ENCODE results near the gene IDI2.
"Not testable (repeated sequence)": the region's sequence is repeated elsewhere in the genome, so short reads cannot be mapped to it uniquely, and the experiment has no call there.

IDI2 gene

DNA sequence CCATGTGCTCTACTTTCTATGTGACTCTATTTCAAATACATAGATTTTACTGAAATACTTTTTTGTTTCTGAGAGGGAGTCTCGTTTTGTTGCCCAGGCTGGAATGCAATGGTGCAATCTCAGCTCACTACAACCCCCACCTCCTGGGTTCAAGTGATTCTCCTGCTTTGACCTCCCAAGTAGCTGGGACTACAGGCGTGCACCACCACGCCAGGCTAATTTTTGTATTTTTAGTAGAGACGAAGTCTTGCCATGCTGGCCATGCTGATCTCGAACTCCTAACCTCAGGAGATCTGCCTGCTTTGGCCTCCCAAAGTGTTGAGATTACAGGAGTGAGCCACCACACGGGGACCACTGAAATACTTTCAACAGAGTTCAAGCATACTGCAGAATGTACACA is 19.8 kb upstream of the IDI2 start:
- DNase-seq, result no peak

DNA sequence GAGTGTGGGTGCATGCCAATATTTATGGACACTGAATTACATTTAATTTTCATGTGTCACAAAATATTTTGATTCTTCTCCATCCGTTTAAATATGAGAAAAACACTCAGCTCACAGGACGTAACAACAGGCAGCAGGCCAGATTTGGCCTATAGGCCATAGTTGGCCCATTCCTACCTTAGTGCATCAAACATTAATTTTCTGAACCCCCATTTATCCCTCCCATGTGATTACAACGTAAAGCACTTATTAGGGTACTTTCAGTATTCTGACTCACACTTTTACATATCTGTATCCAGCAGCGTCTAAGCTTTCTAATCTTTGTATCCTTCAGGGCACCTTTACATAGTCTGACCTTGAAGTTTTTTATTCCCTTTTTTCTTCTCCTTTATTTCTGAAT is 19.3 kb upstream of the IDI2 start:
- no peak for DNase-seq

DNA sequence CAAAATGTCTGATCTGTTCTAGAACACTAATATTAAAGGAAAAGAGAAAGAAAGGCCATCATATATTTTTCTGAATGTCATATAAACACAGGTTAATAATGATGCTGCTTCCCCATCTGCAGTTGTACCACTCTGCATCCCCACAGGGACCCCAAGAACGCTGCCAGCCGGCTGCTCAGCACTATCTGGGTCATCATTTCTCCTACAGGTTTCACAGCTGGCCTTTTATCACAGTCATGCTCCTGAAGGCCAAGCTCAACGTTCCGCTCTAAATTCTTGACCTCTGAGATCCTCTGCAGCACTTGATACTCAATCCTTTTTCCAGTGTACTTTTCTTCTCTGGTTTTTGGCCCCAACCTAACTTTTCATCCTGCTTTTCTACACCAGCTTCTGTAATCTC is 18.5 kb upstream of the IDI2 start:
- no peak for DNase-seq

DNA sequence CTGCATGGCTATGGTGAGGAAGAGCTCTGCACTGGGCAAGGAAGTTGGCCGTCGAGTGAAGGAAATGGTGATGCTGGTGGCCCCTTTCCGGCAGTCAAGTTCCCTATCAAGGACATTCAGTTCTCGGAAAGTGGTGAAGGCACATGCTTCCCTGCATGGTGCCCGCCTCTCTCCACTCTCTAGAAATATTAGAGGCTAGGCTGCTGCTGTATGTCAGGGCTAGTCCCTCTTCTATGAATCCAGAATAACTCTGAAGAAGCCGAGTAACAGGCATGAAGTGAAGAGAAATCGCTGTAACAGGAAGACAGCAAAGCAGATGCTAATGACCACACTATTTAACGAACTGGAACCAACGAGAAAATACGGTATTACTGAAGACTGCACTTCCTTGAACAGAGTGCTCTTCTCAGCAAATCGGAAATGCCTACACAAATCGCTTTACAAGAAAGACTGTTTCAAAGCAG is 17.9 kb upstream of the IDI2 start:
- no peak for DNase-seq

DNA sequence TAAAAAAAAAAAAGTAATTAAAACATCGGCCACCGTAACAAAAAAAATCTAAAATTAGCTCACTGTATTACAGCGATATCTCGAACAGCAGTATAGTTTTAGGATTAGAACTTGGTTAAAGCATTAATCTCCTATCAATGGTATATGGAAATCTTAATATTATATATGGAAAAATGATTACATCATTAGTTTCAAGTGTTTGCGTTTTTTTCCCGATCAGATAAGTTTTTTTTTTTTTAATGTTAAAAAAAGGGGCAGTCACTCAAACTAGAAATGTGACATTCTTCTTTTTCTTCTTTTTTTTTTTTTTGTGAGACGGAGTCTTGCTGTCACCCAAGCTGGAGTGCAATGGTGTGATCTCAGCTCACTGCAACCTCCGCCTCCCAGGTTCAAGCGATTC is 15.9 kb upstream of the IDI2 start:
- no peak for DNase-seq

DNA sequence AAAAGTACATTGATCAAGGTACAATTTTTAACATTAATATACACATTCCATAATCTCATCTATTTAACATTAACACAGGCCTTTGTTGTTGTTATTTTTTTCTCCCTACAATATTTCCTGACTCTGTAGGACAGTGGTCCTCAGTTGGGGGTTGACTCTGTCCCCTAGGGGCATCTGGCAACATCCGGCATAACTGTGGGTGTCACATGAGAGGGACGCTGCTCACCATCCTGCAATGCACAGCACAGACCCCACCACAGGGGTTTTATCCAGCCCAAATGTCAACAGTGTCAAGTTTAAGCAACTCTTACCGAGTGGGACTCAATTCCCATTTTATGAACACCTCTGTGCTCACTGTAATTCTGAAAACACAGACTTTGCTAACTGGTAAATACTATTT is 14.5 kb upstream of the IDI2 start:
- DNase-seq, result no peak

DNA sequence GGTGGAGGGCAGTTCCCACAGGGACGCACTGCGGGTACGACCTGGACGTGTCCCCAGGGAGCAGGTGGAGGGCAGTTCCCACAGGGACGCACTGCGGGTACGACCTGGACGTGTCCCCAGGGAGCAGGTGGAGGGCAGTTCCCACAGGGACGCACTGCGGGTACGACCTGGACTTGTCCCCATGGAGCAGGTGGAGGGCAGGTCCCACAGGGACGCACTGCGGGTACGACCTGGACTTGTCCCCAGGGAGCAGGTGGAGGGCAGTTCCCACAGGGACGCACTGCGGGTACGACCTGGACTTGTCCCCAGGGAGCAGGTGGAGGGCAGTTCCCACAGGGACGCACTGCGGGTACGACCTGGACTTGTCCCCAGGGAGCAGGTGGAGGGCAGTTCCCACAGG is 13.1 kb upstream of the IDI2 start:
- not testable (repeated sequence) for DNase-seq

DNA sequence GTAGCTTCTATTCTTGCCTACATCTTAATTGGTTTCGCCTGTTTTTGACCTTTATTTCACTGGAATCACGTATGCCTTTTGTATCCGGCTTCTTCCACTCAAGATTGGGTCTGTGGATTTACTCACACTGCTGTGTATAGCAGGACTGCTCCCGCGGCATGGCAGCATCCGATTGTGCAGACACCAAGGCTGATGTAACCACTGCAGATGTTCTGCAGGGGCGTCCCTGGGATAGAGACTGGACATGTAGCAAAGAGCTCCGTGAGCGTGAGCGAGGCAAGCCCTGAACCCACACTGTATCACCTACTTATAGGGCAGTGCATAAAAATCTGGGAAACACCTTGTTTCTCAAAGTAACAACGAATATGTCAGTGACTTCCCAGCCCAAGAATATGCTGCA is 11.4 kb upstream of the IDI2 start:
- DNase-seq, result no peak

DNA sequence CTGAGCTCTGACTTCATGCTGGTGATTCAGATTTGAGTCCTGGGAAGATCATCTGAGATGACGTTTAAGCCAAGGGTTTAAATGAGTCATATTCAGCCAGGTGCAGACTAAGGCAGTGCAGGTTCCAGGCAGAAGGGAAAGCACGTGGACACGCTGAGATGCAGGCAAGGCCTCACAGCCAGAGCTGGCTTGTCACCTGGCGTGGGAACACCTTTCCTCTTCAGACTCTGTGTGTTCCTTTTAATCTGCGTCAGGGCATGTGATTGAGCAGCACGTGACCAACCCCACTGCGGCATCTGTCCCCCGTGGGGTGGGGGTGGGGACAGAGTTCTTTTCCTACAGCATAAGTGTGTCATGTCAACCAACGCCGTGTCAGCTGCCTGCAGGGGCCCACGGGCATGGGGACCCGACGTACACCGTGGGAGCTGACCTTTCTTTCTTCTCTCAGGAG is 10.7 kb upstream of the IDI2 start:
- no peak for DNase-seq

DNA sequence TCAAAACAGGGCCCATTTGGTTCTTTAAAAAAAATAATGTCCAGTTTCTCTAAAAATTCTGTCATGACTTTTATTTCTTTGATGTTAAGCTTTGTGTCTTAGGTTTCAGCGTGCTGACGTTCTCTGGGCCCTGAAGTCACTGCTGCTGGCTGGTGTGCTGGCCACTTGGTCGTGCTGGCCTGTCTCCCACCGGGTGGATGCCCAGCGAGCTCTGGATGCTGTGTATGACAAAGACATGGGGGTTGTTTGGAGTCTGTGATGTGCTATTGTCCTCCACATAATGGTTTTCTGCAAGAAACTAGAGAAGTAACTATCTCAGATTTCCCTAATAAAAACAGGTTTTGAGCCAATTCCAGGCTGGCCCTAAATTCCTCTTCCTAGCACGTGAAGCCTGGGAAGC is 9.5 kb upstream of the IDI2 start:
- DNase-seq, result no peak

DNA sequence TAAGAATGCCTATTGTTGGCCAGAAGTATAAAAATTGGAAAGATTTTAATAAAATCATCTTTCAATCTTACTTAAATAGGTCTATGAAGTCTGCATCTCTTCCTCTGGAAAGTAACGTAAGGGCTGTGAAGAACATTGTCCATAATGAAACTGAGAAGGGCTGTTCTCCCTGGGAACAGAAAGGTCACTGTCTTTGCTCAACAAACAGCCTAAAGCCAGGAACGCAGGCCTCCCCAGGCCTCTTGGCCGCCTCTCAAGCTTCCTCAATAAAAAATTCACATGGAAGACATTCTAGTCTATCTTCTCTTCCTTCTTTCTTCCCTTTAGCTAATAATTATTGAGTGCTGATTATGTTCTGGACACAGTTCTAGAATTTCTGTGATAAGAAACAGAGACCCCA is 9.1 kb upstream of the IDI2 start:
- DNase-seq, result no peak

DNA sequence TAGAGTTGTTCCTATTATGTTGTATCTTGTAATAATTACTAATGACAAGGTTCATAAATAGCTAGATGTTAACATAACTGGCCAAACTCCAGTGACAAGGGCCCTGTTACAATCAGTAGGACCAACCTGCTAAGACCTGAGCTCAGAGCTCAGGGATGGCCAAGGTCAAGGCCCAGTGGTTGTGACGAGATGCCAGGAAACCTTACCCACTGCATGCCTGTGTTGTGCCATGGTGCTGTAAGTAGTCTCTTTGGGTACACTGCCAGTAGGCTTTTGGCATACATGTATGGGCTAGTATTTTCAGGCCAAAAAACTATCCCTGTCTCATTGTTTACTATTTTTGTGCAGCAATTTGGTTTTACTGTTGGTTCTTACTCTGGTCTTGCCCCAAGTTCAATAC is 7.9 kb upstream of the IDI2 start:
- no peak for DNase-seq

DNA sequence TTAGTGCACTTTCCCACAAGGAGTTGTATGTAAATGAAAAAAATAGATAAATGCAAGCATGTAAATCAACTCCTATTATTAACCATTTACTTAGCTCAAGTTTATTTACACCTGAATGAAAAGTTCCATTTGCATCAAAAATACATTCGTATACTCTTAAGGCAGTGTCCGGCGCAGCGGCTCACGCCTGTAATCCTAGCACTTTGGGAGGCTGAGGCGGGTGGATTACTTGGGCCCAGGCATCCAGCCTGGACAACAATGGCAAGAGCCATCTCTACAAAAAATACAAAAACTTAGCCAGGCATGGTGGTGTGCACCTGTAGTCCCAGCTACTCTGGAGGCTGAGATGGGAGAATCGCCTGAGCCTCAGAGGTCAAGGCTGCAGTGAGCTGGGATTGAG is 4.2 kb upstream of the IDI2 start:
- no peak for DNase-seq

DNA sequence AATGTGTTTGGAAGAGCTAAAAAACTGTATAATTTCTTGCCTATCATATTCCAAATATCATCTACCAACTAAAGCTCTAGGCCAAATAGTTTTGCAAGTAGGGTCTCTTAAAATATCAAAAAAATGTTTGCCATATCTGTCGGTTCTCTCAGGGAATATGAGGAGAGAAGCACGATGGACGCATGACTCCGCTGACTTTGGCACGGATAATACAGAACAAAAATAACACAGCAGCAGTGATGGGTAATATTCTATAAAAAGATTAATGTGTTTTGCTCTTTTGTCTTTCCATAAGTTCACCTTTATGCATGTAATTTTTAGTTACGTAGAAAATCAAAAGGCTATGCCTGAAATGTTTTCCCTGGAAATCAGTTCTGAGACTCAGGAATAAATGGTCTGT is 919 bp upstream of the IDI2 start:
- DNase-seq, result no peak

DNA sequence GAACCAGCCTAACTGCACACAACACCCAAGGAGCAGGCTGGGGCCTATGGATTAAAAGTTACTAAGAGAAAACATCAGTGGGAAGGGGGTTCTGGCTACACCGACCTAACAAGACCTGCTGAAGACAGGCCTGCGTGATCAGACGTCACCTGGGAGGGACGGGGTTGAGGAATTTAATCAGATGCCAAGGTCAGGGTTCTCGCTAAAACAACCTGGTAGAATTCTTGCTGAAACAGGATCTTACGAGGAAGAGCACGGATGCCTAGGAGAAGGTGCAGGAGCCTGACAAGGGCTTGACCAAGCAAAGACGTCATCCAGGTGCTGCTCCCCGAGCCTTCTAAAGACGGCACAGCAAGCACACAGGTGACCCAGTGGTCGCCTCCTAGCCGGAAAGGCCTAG is 1.6 kb downstream of the IDI2 start:
- DNase-seq, result no peak

DNA sequence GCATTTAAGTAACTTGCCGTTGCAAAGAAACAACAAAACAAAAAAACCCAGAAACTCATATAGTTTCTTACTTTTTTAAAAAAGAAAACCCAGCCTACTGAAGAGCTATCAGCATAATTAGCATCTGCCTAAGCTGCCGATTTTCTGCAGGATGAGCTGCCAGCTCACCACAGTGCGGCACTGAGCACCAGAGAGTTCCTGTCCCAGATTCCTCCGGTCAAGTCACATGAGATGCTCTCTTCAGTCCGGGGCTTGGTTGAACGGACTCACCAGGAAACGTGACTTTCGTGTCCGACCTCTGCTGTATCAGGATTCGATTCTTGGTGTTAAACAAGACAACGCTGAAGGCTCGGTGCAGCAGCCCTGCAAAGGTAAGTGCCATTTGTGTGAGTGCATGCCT is 3.2 kb downstream of the IDI2 start:
- DNase-seq, result peak; percentile 25 to 74

DNA sequence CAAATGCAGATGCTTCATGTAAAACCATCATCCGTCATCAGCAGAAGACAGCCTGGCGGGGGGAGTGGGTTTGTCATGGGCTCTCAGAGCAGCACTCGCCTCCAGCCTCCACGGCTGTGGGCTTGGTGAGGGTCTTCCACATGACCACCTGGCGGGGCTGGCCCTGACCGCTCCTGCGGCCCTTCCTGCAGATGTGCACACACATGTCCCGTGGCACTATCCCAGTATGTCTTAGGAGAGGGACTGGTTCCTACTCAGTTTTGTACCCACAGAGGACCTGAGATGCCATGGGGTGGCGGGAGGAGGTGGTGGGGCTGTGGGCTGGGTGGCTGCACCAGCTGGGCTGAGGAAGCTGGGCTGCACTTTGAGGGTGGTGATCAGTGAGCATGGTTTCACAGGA is 4.7 kb downstream of the IDI2 start:
- DNase-seq, result no peak

DNA sequence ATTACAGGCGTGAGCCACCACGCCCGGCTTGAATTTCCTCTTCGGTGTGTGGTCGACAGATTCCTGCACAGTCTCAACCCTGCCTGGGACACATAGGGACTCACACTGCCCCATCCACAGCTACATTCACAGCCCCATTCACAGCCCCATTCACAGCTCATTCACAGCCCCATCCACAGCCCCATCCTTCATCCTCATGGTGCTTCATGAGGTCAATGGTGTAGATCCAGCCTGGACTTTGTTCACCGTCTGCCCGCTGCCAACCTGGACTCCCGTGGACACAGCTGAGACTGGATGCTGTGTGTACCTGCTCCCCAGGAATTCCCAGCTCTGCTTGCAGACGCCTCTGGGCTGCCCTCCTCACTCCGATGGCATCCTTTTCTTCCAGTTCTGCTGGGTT is 5.2 kb downstream of the IDI2 start:
- no peak for DNase-seq

DNA sequence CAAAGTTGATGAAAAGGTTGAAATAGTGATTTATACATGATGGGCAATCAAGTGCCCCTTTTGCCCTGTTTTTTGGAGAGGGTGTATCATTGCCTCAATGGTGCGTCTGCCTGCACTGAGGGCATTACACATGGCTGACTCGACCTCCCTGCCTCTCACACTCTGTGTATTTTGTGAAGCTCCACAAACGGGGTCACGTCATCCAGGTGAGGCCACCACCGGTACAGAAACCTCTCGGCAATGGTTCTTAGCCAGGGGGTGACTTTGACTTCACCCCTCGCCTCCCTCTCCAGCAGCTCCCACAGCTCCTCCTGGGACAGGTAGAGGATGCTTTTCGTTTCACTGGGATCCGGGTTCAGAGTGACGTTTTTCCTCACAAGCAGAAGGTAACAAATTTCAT is 6.3 kb downstream of the IDI2 start:
- no peak for DNase-seq

DNA sequence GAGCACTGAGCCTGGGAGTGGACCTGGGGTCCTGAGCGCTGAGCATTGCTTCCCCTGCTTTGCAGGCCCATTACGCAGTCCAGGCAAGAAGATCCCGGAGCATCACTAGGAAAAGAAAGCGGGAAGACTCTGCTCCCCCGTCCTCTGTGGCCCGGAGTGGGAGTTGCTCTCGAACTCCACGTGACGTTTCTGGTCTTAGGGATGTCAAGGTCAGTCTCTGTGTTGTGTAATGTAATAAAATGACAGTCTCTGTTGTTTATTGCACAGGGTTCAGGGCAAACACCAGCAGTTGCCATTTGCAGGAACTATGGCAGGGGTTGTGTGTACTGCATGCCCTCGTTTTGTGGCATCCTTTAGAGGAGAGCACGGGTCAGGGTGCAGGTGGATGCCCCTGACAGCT is 10.0 kb downstream of the IDI2 start:
- DNase-seq, result no peak

DNA sequence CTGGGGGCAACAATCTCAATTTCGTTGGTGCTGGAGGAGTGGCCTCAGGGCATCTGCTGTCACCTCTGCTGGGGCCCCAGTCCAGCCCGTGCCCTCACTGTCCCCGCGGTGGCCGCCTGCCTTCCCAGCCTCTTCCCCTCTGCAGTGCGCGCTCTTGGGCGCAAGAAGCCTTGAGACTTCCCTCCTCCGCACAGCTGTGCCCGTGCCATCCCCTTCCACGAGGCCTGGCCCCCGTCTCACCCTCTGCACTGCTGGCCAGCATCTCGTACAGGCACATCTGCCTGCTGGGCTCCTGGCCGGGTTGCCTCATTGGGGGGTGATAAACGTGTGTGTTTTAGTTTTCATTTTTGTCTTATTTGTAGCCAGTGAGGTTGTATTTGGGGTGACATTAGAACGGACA is 14.0 kb downstream of the IDI2 start:
- DNase-seq, result no peak

DNA sequence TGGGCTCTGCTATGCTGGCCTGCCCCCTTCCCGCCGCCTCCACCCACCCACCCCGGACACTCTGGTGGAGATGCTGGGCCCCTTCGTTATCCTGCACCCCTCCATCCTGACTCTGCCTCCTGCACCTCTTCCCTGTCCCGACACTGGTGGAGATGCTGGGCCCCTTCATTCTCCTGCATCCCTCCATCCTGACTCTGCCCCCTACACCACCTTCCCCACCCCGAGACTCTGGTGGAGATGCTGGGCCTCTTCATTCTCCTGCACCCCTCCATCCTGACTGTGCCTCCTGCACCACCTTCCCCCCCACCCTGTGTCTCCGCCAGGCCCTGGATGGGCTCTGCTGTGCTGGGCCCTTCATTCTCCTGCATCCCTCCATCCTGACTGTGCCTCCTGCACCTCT is 15.0 kb downstream of the IDI2 start:
- DNase-seq, result no peak

DNA sequence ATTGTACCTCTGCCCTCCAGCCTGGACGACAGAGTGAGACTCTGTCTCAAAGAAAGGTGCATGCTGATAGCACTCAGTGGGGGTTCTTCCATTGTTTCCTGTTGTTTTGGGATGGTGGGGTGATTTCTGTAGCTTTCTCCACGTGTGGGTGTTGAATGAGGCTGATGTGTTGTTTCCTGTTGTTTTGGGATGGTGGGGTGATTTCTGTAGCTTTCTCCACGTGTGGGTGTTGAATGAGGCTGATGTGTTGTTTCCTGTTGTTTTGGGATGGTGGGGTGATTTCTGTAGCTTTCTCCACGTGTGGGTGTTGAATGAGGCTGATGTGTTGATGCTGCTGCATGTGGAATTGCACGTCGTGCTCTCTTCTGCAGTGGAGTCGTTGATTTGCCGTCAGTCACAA is 15.7 kb downstream of the IDI2 start:
- DNase-seq, result not testable (repeated sequence)

DNA sequence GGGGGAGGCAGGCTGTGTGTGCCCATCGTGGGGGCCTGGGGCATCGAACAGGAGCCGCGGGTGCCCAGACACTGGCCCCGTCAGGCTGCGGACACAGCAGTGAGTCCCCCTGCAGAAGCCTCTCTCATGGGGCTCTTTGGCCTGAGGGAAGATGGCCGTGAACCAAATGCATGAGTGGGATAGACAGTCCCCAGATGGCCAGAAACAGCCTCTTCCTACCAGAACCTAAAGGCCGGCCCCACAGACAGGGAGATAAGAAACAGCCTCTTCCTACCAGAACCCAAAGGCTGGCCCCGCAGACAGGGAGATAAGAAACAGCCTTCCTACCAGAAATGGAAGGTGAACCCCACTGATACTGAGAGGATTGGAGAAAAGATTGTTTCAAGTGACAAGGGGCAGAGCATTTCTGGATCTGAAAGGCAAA is 16.6 kb downstream of the IDI2 start:
- no peak for DNase-seq

DNA sequence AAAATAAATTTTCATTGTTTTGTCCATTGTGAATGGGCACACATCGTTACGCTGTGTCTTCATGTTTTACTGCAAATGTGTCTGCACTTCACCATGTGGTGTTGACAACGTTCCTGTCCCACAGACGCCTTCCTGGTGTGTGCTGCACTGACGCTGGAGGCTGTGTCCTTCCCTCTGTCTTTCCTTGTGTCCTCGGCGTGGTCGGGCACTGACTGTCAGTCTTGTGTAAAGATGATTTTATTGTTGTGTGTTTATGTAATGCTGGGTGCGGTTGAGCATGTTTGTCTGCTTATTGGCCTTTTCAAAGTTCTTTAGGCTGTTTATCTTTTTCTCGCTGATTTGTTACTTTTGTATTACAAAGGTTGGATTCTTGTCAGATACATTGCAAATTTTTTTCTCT is 18.1 kb downstream of the IDI2 start:
- DNase-seq, result no peak

DNA sequence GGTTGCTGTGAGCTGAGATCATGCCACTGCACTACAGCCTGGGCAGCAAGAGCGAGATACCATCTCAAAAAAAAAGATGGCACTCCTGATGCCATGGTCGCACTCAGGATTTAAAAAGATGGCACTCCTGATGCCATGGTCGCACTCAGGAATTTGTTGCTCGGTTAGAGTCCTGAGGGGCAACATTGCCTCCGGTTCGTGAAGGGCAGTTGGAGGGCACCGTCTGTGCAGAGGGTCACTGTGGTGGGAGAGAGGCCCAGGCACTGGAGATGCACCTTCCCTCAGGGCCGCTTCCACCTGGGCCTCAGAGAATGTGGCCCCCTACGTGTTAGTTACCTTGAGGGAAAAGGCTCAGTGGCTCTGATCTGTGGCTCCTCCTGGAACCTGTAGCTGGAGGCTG is 19.1 kb downstream of the IDI2 start:
- no peak for DNase-seq

All from cerebellar nuclear complex (tissue), 1 donor.